Measurements from ENCODE around the gene MMAB. TPM values are rescaled to one million over a fixed set of nuclear protein-coding genes. Genes with fewer than 3 reads are reported as not detected.

MMAB gene
- total and polyA plus RNA-seq, 2 of the 13 experiments (the other 11 are each of a cell fraction or from before 2014, with no cell fraction given) = 26.1 to 77.3 TPM

GRCh38 chr12:109521831-109522230 lies 51.5 kb downstream of the MMAB start (continued):
- TF ChIP-seq ZNF839 (CRISPR knock-in tag; IDR thresholded peaks at IDR 0.05; ENCODE audit: borderline replicate concordance) = no peak
- no peak for TF ChIP-seq PLSCR1 (CRISPR knock-in tag; IDR thresholded peaks at IDR 0.05; ENCODE audit: borderline replicate concordance)

- no peaks in the 10 kb centered on the region for H4K20me1 ChIP-seq (ENCODE audit: insufficient read depth, low read length)
- no peak for TF ChIP-seq ZNF841 (CRISPR knock-in tag; IDR thresholded peaks at IDR 0.05; ENCODE audit: borderline replicate concordance)
- no peak for TF ChIP-seq ZNF18 (CRISPR knock-in tag; IDR thresholded peaks at IDR 0.05; ENCODE audit: insufficient replicate concordance)
- no peak for TF ChIP-seq ZNF33B (CRISPR knock-in tag; IDR thresholded peaks at IDR 0.05)
- TF ChIP-seq NFRKB (IDR thresholded peaks at IDR 0.05) = no peak
- TF ChIP-seq ZBTB4 (CRISPR knock-in tag; IDR thresholded peaks at IDR 0.05; ENCODE audit: borderline replicate concordance) = no peak
- TF ChIP-seq POLR2A (IDR thresholded peaks at IDR 0.05; ENCODE audit: insufficient read depth in 1 of 2, low read depth in 2 of 2, low read length in 2 of 2) = no peak
- TF ChIP-seq ZFP62 (CRISPR knock-in tag; IDR thresholded peaks at IDR 0.05) = no peak
- TF ChIP-seq RCOR2 (CRISPR knock-in tag; IDR thresholded peaks at IDR 0.05) = no peak
- no peak overlapping the region for H3K9ac ChIP-seq (ENCODE audit: insufficient read depth, low read depth, low read length)
- 83% methylated on average over 6 of the region's 6 CpGs for WGBS (ENCODE audit: low lambda C conversion rate)
- peaks cover 6% of the 10 kb centered on the region for H3K4me1 ChIP-seq (ENCODE audit: insufficient read depth, low read length)
- H3K36me3 ChIP-seq (replicated peaks in 1 of 2; ENCODE audit: control insufficient read depth in 1 of 2, insufficient read depth in 2 of 2, low read length in 2 of 2) = peaks cover 13 to 39% of the 10 kb centered on the region in 2 experiments
- FAIRE-seq (no peak), DNase-seq (ENCODE audit: low spot score) (no peak), ATAC-seq (no peak)
- BruUV-seq (replicated peaks) = no TSS peak
- H3K79me2 ChIP-seq (ENCODE audit: insufficient read depth, low read length) = no peaks in the 10 kb centered on the region
- POLR2A ChIA-PET = no interaction called here
- H3K9me3 ChIP-seq (ENCODE audit: low read length) = no peaks in the 10 kb centered on the region
- H3K27me3 ChIP-seq (ENCODE audit: control insufficient read depth in 1 of 2, insufficient read depth in 2 of 2, low read length in 2 of 2) = no peaks in the 10 kb centered on the region
- H3K4me2 ChIP-seq (ENCODE audit: low read depth, low read length) = no peak overlapping the region
- no peak overlapping the region for H3K4me3 ChIP-seq (replicated peaks in 1 of 3; ENCODE audit: insufficient read depth in 1 of 3, low read depth in 2 of 3, low read length in 3 of 3)
- CTCF ChIA-PET (ENCODE audit: low intra/inter-chr PET ratio, low total read pairs) = interaction anchor here (2.2 kb wide), 1 partner anchor 255 kb away, joined by 29 read pairs; no protein-coding TSS in a partner anchor
- in situ Hi-C loops (cut with HindIII; ENCODE audit: extremely low pct_ligation_motif_present, low pct_unique_long_range_greater_than_20kb) = loop anchor here (5.0 kb wide), 1 partner anchor 258 kb away; no protein-coding TSS in a partner anchor
- no peak overlapping the region for H2AFZ ChIP-seq (ENCODE audit: low read length)
- intact Hi-C loops (cut with micrococcal nuclease; ENCODE audit: unreplicated experiment) = loop anchor here (2.0 to 5.0 kb wide), 3 partner anchors 78 to 277 kb away; no protein-coding TSS in a partner anchor
- no peak overlapping the region for H3K27ac ChIP-seq (ENCODE audit: extremely low read length, insufficient read depth, low read length)
These were observed 53.5 kb downstream of the MMAB start for GRCh38 chr12:109519787-109520186.

Data from HepG2 (cell line).